ENCODE results near the gene CNTNAP5.

The CNTNAP5 gene

GRCh38 chr2:124272261-124272841, 247.3 kb downstream of the CNTNAP5 start:
- no peak for DNase-seq

- no peak for DNase-seq
These were observed 256.5 kb downstream of the CNTNAP5 start for GRCh38 chr2:124281541-124281940.

GRCh38 chr2:124283096-124283495, 258.0 kb downstream of the CNTNAP5 start:
- no peak for DNase-seq

- DNase-seq, result no peak
These were observed 261.1 kb downstream of the CNTNAP5 start for GRCh38 chr2:124286089-124286783.

- DNase-seq, result no peak
These were observed 264.0 kb downstream of the CNTNAP5 start for GRCh38 chr2:124289060-124289459.

GRCh38 chr2:124289615-124290014, 264.5 kb downstream of the CNTNAP5 start:
- DNase-seq, result no peak

- DNase-seq, result no peak
These were observed 271.4 kb downstream of the CNTNAP5 start for GRCh38 chr2:124296470-124296869.

- no peak for DNase-seq
These were observed 276.8 kb downstream of the CNTNAP5 start for GRCh38 chr2:124301915-124302314.

- no peak for DNase-seq
These were observed 283.4 kb downstream of the CNTNAP5 start for GRCh38 chr2:124308319-124309062.

GRCh38 chr2:124309563-124310138, 284.6 kb downstream of the CNTNAP5 start:
- DNase-seq, result no peak

- no peak for DNase-seq
These were observed 285.6 kb downstream of the CNTNAP5 start for GRCh38 chr2:124310671-124311070.

- no peak for DNase-seq
These were observed 289.0 kb downstream of the CNTNAP5 start for GRCh38 chr2:124314084-124314483.

- no peak for DNase-seq
These were observed 290.3 kb downstream of the CNTNAP5 start for GRCh38 chr2:124315221-124315880.

GRCh38 chr2:124316133-124316532, 291.0 kb downstream of the CNTNAP5 start:
- DNase-seq, result no peak

GRCh38 chr2:124316881-124317605, 292.0 kb downstream of the CNTNAP5 start:
- no peak for DNase-seq

- DNase-seq, result no peak
These were observed 292.5 kb downstream of the CNTNAP5 start for GRCh38 chr2:124317628-124318027.

- DNase-seq, result no peak
These were observed 293.8 kb downstream of the CNTNAP5 start for GRCh38 chr2:124318913-124319312.

GRCh38 chr2:124319577-124319976, 294.5 kb downstream of the CNTNAP5 start:
- DNase-seq, result no peak

- DNase-seq, result no peak
These were observed 295.1 kb downstream of the CNTNAP5 start for GRCh38 chr2:124320051-124320688.

- no peak for DNase-seq
These were observed 298.2 kb downstream of the CNTNAP5 start for GRCh38 chr2:124323321-124323720.

- DNase-seq, result no peak
These were observed 300.8 kb downstream of the CNTNAP5 start for GRCh38 chr2:124325667-124326440.
